Breast epithelium (tissue), 4 donors: ENCODE results near the gene CCDC12. TPM values are rescaled to one million over a fixed set of nuclear protein-coding genes. Genes with fewer than 3 reads are reported as not detected.

Source experiments
- DNase-seq, 2 donors: peaks; one replicate each; pipeline ENCODE4 v3.0.0-alpha.2; 2019; ENCODE audit warnings: low spot score in 2 of 2
- H3K27ac ChIP-seq, 2 donors: fragments of 200-600 bp; sonication (generic) in 1 of 2; one replicate each; pipeline ENCODE4 v1.5.1; 2016 to 2019; ENCODE audit warnings: mild to moderate bottlenecking in 1 of 2
- H3K27me3 ChIP-seq, 2 donors: fragments of 200-600 bp; sonication (generic) in 1 of 2; one replicate each; pipeline versions ENCODE4 v1.5.1 to v1.6.0; 2017 to 2019; ENCODE audit warnings: control low read depth in 1 of 2, mild to moderate bottlenecking in 1 of 2
- H3K36me3 ChIP-seq: fragments of 200-600 bp; one replicate; pipeline ENCODE4 v1.5.1; 2019
- H3K4me1 ChIP-seq, 2 donors: fragments of 200-600 bp; sonication (generic); one replicate each; pipeline ENCODE4 v1.5.1; 2016 to 2019; ENCODE audit warnings: control low read depth in 1 of 2
- H3K4me3 ChIP-seq, 3 donors: fragments of 200-600 bp; sonication (generic); 1 replicate in 2 of 3; 2 replicates in 1 of 3; pipeline ENCODE4 v1.5.1; 2016 to 2019; ENCODE audit warnings: mild to moderate bottlenecking in 3 of 3, moderate library complexity in 2 of 3
- H3K9me3 ChIP-seq, 2 donors: fragments of 200-600 bp; sonication (generic) in 1 of 2; one replicate each; pipeline ENCODE4 v1.5.1; 2016 to 2019; ENCODE audit warnings: control low read depth in 1 of 2
- CTCF ChIP-seq, 3 donors: fragments of 450-650 bp; IDR thresholded peaks; one replicate each; pipeline ENCODE4 v1.5.1; 2016 to 2017; ENCODE audit warnings: antibody characterized with exemption in 3 of 3, mild to moderate bottlenecking in 3 of 3, moderate library complexity in 3 of 3
- POLR2A ChIP-seq: fragments of 450-650 bp; IDR thresholded peaks from one replicate; pipeline ENCODE4 v1.6.1; 2016; ENCODE audit warnings: antibody characterized with exemption, mild to moderate bottlenecking, moderate library complexity
- POLR2AphosphoS5 ChIP-seq, 3 donors: sonication (generic); formaldehyde crosslinking; IDR thresholded peaks; one replicate each; pipeline ENCODE4 v1.6.1; 2017; ENCODE audit warnings: antibody characterized with exemption in 3 of 3
- intact Hi-C: fragments of 100-400 bp; cut with DNase I; formaldehyde crosslinking; loops from one replicate; pipeline ENCODE4 v1.15.1; 2023; ENCODE audit warnings: low total_unique reads
- total RNA-seq, 3 donors: library from RNA; depleted of rRNA; stranded (reverse); fragments of >200 nt; gene quantifications; one replicate each; pipeline ENCODE4 v1.1.0, GENCODE V29; 2016

Gene CCDC12
- total RNA-seq, 3 donors from 2014 or later, result 27.0 to 50.2 (median 43.9) TPM

- no peak overlapping the region for H3K4me3 ChIP-seq
- no peak for TF ChIP-seq POLR2AphosphoS5 (IDR thresholded peaks at IDR 0.05)
- no peak for TF ChIP-seq CTCF (IDR thresholded peaks at IDR 0.05)
- TF ChIP-seq POLR2A, result no peak
Measured at GRCh38 chr3:46929324-46929723, 47.2 kb downstream of the CCDC12 start.

GRCh38 chr3:46928282-46928681 is 48.3 kb downstream of the CCDC12 start:
- peaks cover 8 to 61% of the 10 kb centered on the region in 2 donors for H3K4me1 ChIP-seq
- DNase-seq, result no peak
- no peaks in the 10 kb centered on the region for H3K9me3 ChIP-seq
- no peak overlapping the region for H3K4me3 ChIP-seq
- intact Hi-C loops, result no loop called here
- no peaks in the 10 kb centered on the region for H3K36me3 ChIP-seq
- no peaks in the 10 kb centered on the region for H3K27me3 ChIP-seq
- TF ChIP-seq POLR2AphosphoS5 (IDR thresholded peaks at IDR 0.05) (no peak), CTCF (IDR thresholded peaks at IDR 0.05) (no peak)
- peak overlapping the region in 1 of 2 donors; percentile 41 for H3K27ac ChIP-seq

More at GRCh38 chr3:46929324-46929723, 47.2 kb downstream of the CCDC12 start:
- Histone ChIP-seq H3K9me3 (no peaks in the 10 kb centered on the region), H3K27me3 (no peaks in the 10 kb centered on the region), H3K36me3 (no peaks in the 10 kb centered on the region), H3K4me1 (peaks cover 8 to 65% of the 10 kb centered on the region in 2 donors), H3K27ac (peak overlapping the region; percentile 32 to 89)
- DNase-seq, result peak; percentile 64 to 73
- intact Hi-C loops, result no loop called here

- Histone ChIP-seq H3K9me3 (no peaks in the 10 kb centered on the region), H3K27ac (peak overlapping the region; percentile 8 to 41), H3K4me1 (peaks cover 8 to 55% of the 10 kb centered on the region in 2 donors), H3K27me3 (no peaks in the 10 kb centered on the region), H3K36me3 (no peaks in the 10 kb centered on the region), H3K4me3 (no peak overlapping the region)
- TF ChIP-seq POLR2A (no peak), CTCF (IDR thresholded peaks at IDR 0.05) (no peak), POLR2AphosphoS5 (IDR thresholded peaks at IDR 0.05) (no peak)
- DNase-seq, result peak in 1 of 2 donors; percentile 7
- intact Hi-C loops, result no loop called here
Measured at GRCh38 chr3:46927718-46928073, 48.8 kb downstream of the CCDC12 start.

DNA sequence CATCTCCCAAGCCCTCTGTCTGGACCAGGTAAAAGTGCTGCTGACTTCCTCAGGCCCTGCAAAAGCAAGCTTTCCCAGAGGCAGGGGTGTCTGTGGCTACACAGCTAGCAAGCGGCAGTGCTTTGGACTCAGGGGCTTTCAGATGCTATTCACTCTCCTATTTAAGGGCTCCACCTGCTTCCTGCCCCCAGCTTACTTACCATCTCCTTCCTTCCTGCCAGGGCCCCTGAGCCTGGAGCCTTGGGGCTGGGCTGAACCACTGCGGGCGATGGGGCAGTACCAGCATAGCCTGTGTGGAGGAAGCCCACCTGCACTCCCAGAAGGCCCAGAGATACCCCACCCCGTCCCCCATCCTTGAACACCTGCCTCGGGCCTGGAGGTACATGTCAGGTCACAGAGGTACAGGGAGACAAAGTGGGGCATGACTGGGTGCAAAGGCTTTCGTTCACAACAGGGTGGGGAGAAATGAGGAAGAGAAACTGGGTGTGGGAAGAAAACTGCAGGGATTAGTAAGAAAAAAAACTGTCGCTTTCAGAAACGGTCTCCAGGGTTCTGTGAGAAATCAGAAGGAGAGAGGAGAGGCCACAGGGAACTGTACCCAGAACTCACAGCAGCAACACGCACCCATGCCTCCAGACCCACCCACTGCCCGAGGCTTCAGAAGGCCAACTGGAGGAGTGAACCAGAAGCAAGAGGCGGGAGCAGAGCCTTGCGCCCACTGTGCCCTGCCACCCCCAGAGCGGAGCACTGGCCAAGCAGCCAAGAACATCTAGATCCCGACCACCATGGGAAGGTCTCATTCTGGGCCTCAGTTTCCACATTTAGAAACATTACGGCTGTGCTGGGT is 49.5 kb downstream of the CCDC12 start:
- H3K36me3 ChIP-seq, result no peaks in the 10 kb centered on the region
- intact Hi-C loops, result no loop called here
- no peaks in the 10 kb centered on the region for H3K9me3 ChIP-seq
- no peaks in the 10 kb centered on the region for H3K27me3 ChIP-seq
- peak in 1 of 2 donors; percentile 40 for DNase-seq
- peaks cover 8 to 49% of the 10 kb centered on the region in 2 donors for H3K4me1 ChIP-seq
- TF ChIP-seq POLR2AphosphoS5 (IDR thresholded peaks at IDR 0.05) (no peak), CTCF (IDR thresholded peaks at IDR 0.05) (no peak), POLR2A (no peak)
- H3K4me3 ChIP-seq, result no peak overlapping the region
- H3K27ac ChIP-seq, result peak overlapping the region; percentile 8 to 41

GRCh38 chr3:46926447-46926846 is 50.1 kb downstream of the CCDC12 start:
- no peak for TF ChIP-seq POLR2AphosphoS5 (IDR thresholded peaks at IDR 0.05)
- no peak for TF ChIP-seq CTCF (IDR thresholded peaks at IDR 0.05)
- TF ChIP-seq POLR2A, result no peak
- intact Hi-C loops, result no loop called here
- no peak for DNase-seq
- H3K27ac ChIP-seq, result no peak overlapping the region
- H3K36me3 ChIP-seq, result no peaks in the 10 kb centered on the region
- no peak overlapping the region for H3K4me3 ChIP-seq
- H3K9me3 ChIP-seq, result no peaks in the 10 kb centered on the region
- H3K27me3 ChIP-seq, result no peaks in the 10 kb centered on the region
- peaks cover 5 to 44% of the 10 kb centered on the region in 2 donors for H3K4me1 ChIP-seq
